ENCODE data around the gene LMF2.

GRCh38 chr22:50474710-50475651 lies 32.5 kb downstream of the LMF2 start, which contains the start of gene SBF1:
- TF ChIP-seq CTCF (conservative IDR thresholded peaks at IDR 0.05; ENCODE audit: low read length), result no peak
- no peak for TF ChIP-seq EZH2phosphoT487 (IDR thresholded peaks at IDR 0.05; ENCODE audit: borderline replicate concordance, low read depth, low read length)

Data from OCI-LY7 (cell line).